DMS53 treated with DMSO at 0.1 percent for 48 hours (cell line): ENCODE results near the gene C11orf24.
"Not testable (repeated sequence)": the region's sequence is repeated elsewhere in the genome, so short reads cannot be mapped to it uniquely, and the experiment has no call there.

Experiments
- DNase-seq: peaks from one replicate; lab custom pipeline; 2025; ENCODE audit not compliant: unreplicated experiment; lab: John Stamatoyannopoulos, UW

C11orf24 gene

DNA sequence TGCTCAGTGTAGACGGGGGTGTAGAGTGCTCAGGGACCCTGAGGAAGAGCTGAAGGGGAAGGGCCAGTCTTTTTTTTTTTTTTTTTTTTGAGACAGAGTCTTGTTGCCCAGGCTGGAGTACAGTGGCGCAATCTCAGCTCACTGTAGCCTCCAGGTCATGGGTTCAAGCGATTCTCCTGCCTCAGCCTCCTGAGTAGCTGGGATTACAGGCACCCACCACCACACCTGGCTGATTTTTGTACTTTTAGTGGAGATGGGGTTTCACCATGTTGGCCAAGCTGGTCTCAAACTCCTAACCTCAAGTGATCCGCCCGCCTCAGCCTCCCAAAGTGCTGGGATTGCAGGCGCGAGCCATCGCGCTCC, 27.7 kb upstream of the C11orf24 start:
- not testable (repeated sequence) for DNase-seq

- DNase-seq: peak; percentile 84
Observed at GRCh38 chr11:68298659-68299516, 27.1 kb upstream of the C11orf24 start.

DNA sequence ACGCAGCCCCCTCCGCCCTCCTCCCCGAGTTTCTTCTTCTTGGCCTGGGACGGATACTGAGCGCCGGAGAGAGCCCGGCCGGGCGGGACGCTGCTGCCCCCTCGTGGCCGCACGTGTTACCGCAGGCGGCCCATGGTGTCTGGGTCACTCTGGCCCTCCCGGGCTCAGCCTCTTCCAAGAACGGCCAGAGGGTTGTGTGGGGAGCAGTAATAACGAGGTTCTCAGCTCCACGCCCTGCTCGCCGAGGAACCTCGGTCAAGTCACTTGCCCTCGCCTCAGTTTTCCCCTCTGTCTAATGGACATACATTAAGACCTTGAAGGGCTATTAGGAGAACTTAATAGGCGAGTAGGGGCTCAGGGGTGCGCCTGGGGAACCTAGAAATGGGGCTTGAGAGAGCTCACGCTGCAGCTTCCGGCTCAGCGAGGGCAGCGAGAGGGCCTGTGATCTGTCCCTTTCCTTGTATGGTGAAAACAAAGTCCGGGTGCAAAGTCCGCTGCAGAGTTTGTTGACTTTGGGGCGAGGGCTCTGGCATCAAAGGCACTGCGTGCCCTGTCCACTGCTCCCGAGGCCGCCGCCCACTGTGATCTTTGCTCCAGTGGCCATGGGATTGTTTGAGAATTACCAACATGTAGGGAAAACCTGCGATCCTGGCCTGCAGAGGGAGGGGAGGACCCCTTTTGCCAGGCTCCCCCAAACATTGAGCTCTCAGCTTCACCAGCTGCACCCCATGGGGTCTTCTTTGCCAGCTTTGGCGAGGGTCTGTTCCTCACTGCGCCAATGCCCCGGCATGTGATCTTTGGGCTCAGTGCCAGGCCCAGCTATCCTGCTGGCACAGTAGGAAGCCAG, 26.3 kb upstream of the C11orf24 start:
- peak; percentile 83 for DNase-seq

DNA sequence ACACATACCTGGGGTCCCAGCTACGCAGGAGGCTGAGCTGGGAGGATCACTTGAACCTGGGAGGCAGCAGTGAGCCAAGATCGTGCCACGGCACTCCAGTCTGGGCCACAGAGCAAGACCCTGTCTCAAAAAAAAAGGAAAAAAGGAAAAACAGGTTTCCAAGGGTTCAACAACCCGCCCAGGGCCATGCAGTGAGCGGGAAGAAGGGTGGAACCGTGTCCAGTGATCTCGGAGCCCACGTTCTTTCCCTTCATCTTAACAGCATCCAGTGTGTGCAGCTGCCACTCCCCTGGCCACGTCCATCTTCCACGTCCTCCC, 25.7 kb upstream of the C11orf24 start:
- DNase-seq: no peak

GRCh38 chr11:68297052-68297378, 25.2 kb upstream of the C11orf24 start:
- DNase-seq: no peak

DNA sequence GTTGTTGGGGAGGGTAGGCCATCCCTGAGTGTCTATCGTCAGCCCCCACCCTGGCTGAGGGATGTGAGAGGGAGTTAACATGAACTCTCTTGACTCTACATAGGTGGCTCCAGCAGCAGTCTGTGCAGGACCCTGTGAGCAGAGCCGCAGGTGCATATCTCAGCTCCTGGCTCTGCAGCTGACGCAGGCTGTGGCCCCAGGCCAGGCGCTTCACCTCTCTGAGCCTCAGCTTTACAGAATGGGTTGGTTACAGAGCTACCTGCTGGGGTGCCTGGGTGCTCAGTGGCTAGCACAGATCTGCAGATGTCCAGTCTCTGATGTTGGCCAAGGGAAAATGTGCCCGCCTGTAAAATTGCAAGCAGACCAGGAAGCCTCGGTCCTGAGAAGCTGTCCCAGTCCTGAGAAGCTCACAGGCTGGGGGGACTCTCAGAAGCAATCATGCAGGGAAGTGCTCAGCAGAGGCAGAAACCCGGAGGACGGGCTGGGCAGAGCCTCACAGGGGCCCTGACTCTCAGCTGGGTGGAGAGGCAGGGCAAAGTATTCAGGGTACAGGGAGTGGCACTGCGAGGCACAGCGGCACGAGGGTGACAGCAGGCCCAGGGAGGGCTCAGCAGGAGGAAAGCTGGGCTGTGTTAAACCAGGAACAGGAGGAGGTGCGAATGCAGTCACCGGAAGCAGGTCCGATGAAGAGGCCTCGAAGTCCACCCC, 24.7 kb upstream of the C11orf24 start:
- no peak for DNase-seq

- no peak for DNase-seq
Observed at GRCh38 chr11:68295940-68296339, 24.2 kb upstream of the C11orf24 start.

- no peak for DNase-seq
Observed at GRCh38 chr11:68295271-68295670, 23.5 kb upstream of the C11orf24 start.

- no peak for DNase-seq
Observed at GRCh38 chr11:68293708-68294107, 21.9 kb upstream of the C11orf24 start.

GRCh38 chr11:68289456-68289855, 17.7 kb upstream of the C11orf24 start:
- no peak for DNase-seq

- no peak for DNase-seq
Observed at GRCh38 chr11:68287419-68287818, 15.6 kb upstream of the C11orf24 start.

DNA sequence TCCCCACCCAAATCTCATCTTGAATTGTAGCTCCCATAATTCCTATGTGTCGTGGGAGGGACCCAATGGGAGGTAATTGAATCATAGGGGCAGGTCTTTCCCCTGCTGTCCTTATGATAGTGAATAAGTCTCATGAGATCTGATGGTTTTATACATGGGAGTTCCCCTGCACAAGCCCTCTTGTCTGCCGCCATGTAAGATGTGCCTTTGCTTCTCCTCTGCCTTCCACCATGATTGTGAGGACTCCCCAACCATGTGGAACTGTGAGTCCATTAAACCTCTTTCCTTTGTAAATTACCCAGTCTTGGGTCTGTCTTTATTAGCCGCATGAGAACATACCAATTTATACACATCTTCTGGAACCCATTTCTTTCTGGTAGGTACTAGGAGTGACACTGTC, 12.8 kb upstream of the C11orf24 start:
- DNase-seq: not testable (repeated sequence)

- no peak for DNase-seq
Observed at GRCh38 chr11:68282861-68283230, 11.1 kb upstream of the C11orf24 start.

GRCh38 chr11:68282141-68282860, 10.5 kb upstream of the C11orf24 start:
- DNase-seq: no peak

DNA sequence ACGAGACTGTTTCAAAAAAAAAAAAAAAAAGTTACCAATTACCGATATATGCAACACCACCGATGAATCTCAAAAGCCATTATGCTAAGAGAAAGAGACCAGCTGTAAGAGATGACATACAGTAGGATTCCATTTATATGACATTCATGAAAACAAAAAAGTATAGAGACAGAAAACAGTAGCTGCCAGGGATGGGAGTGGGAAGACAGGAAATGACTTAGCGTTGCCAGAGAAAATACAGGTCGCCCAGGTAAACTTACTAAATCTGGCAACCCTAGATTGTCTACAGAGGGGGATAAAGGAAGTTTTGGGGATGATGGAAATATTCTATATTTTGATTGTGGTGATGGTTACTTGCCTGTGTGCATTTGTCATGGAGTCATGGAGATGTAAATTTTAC, 7.9 kb upstream of the C11orf24 start:
- no peak for DNase-seq

DNA sequence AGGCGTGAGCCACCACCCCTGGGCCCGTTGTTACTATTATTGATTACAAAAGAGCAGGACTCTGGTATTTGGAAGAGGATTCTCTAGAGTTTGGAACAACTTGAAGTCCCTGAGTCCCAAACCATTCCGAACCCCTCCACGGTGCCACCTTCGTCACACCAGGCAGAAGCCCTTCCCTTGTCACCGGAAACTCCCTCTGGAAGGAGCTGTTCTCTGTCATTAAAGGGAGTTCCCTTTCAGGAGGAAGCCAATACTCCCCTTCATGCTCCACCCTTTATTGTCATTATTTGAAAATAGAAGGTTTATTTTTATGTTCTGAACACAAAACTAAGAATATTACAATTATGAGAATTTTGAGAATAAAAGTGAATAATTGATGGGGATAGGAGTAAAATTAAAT, 5.1 kb upstream of the C11orf24 start:
- no peak for DNase-seq

DNA sequence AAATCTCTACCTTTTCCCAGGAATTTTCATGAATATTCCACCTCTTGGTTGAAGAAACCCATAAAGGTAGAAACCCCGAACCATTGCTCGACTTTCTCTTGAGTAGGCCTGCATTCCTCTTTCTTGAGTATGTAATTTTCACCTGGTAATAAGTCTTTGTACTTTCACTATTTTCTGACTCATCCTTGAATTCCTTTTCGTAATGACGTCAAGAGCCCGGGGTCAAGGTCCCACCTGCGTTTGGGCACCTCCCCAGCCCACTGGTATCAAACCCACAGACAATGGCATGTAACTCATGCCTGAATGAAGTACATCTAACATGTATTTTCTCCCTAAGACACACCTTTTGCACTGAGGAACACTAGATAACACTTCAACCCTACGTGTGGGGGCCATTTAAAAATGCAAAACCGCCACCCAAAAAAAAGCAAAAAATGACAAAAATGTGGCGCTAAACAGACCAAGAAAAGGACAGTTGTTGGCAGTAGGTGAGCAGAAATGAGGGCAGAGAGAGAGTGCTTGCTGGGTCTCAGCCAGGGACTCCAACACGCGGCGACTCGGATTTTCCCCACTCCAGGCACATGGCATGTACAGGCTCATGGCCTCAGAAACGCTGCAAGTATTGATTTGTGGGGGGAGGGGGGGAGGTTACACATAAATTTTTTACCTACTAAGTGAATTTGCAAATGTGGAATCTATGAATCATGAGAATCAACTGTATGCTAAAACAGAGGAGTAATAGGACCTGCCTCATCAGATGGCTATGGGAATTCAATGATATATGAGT, 4.1 kb upstream of the C11orf24 start:
- no peak for DNase-seq

GRCh38 chr11:68274306-68274705, 2.5 kb upstream of the C11orf24 start:
- DNase-seq: no peak

GRCh38 chr11:68273026-68273738, 1.4 kb upstream of the C11orf24 start:
- DNase-seq: no peak
